ENCODE measurements around the gene FKBP1C.

Gene FKBP1C

DNA sequence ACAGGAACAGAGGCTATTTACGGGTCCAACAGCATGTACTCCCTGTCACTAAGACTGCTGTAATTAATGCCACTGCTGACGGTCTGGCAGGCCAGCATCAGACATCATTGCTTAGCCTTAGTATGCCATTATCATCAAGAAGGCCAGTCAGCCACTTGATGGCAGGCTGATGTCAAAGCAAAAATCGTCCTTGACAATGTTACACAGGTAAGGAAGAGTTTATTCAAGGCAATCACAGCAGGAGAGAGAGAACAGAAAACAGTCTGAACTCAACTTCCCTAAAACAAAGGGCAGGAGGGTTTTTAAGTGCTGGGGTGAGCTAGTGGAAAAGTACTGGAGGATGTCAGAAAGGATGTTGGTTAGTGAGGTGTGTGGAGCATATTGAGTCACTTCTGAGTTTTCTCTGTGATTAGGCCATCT lies 25.1 kb downstream of the FKBP1C start:
- Histone ChIP-seq H3K4me1 (ENCODE audit: low read length) (no peaks in the 10 kb centered on the region), H4K20me1 (ENCODE audit: insufficient read depth, low read length) (no peaks in the 10 kb centered on the region), H3K9ac (ENCODE audit: low read length) (no peak overlapping the region), H3K27ac (ENCODE audit: low read length) (no peak overlapping the region), H3F3A (ENCODE audit: insufficient read depth, low read length) (no peaks in the 10 kb centered on the region), H3K4me2 (ENCODE audit: low read depth, low read length) (no peak overlapping the region), H3K79me2 (ENCODE audit: low read length) (no peaks in the 10 kb centered on the region), H3K9me2 (replicated peaks; ENCODE audit: insufficient read depth, low read length) (no peaks in the 10 kb centered on the region), H3K9me3 (replicated peaks; ENCODE audit: insufficient read depth, low read length) (no peaks in the 10 kb centered on the region), H3K36me3 (replicated peaks; ENCODE audit: insufficient read depth, low read length) (no peaks in the 10 kb centered on the region), H3K27me3 (replicated peaks; ENCODE audit: insufficient read depth, low read length) (no peaks in the 10 kb centered on the region), H2AFZ (ENCODE audit: low read length) (no peak overlapping the region), H3K4me3 (ENCODE audit: low read length) (no peak overlapping the region)
- DNase-seq = no peak
- no peak for TF ChIP-seq EZH2 (optimal IDR thresholded peaks at IDR 0.05; ENCODE audit: low read depth, low read length)

DNA sequence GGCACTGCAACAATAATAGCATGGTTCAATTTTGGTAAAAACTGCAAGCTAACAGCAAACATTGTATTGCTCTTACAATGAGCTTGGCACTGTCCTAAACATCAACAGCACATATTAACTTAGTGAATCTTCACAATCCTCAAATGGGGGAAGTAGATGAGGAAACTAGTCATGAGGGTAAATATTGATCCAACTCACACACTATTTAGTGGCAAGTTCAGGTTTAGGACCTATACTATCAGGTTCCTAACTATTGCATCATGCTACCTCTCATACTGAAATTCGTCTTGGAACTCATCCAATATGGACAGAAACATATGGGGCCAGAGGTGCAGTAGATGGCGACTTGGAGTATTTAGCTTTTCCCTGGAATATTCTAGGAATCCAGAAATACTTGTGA lies 34.2 kb downstream of the FKBP1C start:
- no peaks in the 10 kb centered on the region for H3K4me1 ChIP-seq (ENCODE audit: low read length)
- H3K4me2 ChIP-seq (ENCODE audit: low read depth, low read length) = no peak overlapping the region
- no peaks in the 10 kb centered on the region for H3K9me2 ChIP-seq (replicated peaks; ENCODE audit: insufficient read depth, low read length)
- H3K27me3 ChIP-seq (replicated peaks; ENCODE audit: insufficient read depth, low read length) = no peaks in the 10 kb centered on the region
- H3K79me2 ChIP-seq (ENCODE audit: low read length) = no peaks in the 10 kb centered on the region
- no peak for DNase-seq
- H3F3A ChIP-seq (ENCODE audit: insufficient read depth, low read length) = no peaks in the 10 kb centered on the region
- H3K9me3 ChIP-seq (replicated peaks; ENCODE audit: insufficient read depth, low read length) = no peaks in the 10 kb centered on the region
- no peak overlapping the region for H3K9ac ChIP-seq (ENCODE audit: low read length)
- H3K36me3 ChIP-seq (replicated peaks; ENCODE audit: insufficient read depth, low read length) = no peaks in the 10 kb centered on the region
- no peak for TF ChIP-seq EZH2 (optimal IDR thresholded peaks at IDR 0.05; ENCODE audit: low read depth, low read length)
- no peak for TF ChIP-seq EZH2phosphoT487 (IDR thresholded peaks at IDR 0.05; ENCODE audit: low read length)
- TF ChIP-seq, protein P1, sequence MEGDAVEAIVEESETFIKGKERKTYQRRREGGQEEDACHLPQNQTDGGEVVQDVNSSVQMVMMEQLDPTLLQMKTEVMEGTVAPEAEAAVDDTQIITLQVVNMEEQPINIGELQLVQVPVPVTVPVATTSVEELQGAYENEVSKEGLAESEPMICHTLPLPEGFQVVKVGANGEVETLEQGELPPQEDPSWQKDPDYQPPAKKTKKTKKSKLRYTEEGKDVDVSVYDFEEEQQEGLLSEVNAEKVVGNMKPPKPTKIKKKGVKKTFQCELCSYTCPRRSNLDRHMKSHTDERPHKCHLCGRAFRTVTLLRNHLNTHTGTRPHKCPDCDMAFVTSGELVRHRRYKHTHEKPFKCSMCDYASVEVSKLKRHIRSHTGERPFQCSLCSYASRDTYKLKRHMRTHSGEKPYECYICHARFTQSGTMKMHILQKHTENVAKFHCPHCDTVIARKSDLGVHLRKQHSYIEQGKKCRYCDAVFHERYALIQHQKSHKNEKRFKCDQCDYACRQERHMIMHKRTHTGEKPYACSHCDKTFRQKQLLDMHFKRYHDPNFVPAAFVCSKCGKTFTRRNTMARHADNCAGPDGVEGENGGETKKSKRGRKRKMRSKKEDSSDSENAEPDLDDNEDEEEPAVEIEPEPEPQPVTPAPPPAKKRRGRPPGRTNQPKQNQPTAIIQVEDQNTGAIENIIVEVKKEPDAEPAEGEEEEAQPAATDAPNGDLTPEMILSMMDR (IDR thresholded peaks at IDR 0.05; ENCODE audit: low read length) = no peak
- no peak overlapping the region for H3K4me3 ChIP-seq (ENCODE audit: low read length)
- H4K20me1 ChIP-seq (ENCODE audit: insufficient read depth, low read length) = no peaks in the 10 kb centered on the region
- no peak overlapping the region for H3K27ac ChIP-seq (ENCODE audit: low read length)
- no peak overlapping the region for H2AFZ ChIP-seq (ENCODE audit: low read length)

DNA sequence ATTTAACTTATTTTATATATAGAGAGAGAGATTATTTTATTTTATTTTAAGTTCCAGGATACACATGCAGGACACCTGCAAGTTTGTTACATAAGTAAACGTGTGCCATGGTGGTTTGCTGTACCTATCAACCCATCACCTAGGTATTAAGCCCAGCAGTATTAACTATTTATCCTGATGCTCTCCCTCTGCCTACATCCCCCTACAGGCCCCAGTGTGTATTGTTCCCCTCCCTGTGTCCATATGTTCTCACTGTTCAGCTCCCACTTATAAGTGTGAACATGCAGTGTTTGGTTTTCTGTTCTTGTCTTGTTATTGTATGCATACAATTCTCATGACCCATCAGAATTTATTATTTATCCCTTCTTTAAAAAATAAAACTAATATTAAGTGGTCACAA lies 34.6 kb downstream of the FKBP1C start:
- Histone ChIP-seq H3K27ac (ENCODE audit: low read length) (no peak overlapping the region), H2AFZ (ENCODE audit: low read length) (no peak overlapping the region), H3K79me2 (ENCODE audit: low read length) (no peaks in the 10 kb centered on the region), H4K20me1 (ENCODE audit: insufficient read depth, low read length) (no peaks in the 10 kb centered on the region), H3K9me2 (replicated peaks; ENCODE audit: insufficient read depth, low read length) (no peaks in the 10 kb centered on the region), H3K9me3 (replicated peaks; ENCODE audit: insufficient read depth, low read length) (no peaks in the 10 kb centered on the region), H3F3A (ENCODE audit: insufficient read depth, low read length) (no peaks in the 10 kb centered on the region), H3K4me1 (ENCODE audit: low read length) (no peaks in the 10 kb centered on the region), H3K4me2 (ENCODE audit: low read depth, low read length) (no peak overlapping the region), H3K27me3 (replicated peaks; ENCODE audit: insufficient read depth, low read length) (no peaks in the 10 kb centered on the region), H3K36me3 (replicated peaks; ENCODE audit: insufficient read depth, low read length) (no peaks in the 10 kb centered on the region), H3K9ac (ENCODE audit: low read length) (no peak overlapping the region), H3K4me3 (ENCODE audit: low read length) (no peak overlapping the region)
- TF ChIP-seq EZH2 (optimal IDR thresholded peaks at IDR 0.05; ENCODE audit: low read depth, low read length) = no peak
- no peak for TF ChIP-seq EZH2phosphoT487 (IDR thresholded peaks at IDR 0.05; ENCODE audit: low read length)
- TF ChIP-seq, protein P1 (IDR thresholded peaks at IDR 0.05; ENCODE audit: low read length) = no peak
- DNase-seq = no peak

DNA sequence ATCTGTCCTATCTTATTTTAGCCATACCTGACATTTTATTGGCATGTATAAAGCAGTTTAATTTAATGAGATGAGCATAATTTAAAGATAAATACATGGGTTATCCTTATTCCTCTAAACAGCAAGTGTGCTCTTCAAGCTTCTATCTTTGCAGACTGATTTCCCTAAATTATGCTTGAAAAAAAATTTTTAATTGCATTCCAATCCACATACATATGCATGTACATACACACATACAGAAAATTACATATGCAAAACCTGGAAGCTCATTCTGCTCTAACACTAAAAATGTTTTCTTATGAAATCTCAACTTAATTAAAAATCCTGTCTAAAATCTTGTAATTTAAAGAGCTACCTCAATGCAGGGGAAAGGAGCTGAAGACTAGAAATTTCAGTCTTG lies 35.3 kb downstream of the FKBP1C start:
- H3K79me2 ChIP-seq (ENCODE audit: low read length) = no peaks in the 10 kb centered on the region
- H3K4me2 ChIP-seq (ENCODE audit: low read depth, low read length) = no peak overlapping the region
- no peak overlapping the region for H3K9ac ChIP-seq (ENCODE audit: low read length)
- DNase-seq = no peak
- TF ChIP-seq EZH2phosphoT487 (IDR thresholded peaks at IDR 0.05; ENCODE audit: low read length) = no peak
- TF ChIP-seq EZH2 (optimal IDR thresholded peaks at IDR 0.05; ENCODE audit: low read depth, low read length) = no peak
- TF ChIP-seq, protein P1 (IDR thresholded peaks at IDR 0.05; ENCODE audit: low read length) = no peak
- no peaks in the 10 kb centered on the region for H3K36me3 ChIP-seq (replicated peaks; ENCODE audit: insufficient read depth, low read length)
- no peaks in the 10 kb centered on the region for H3K9me3 ChIP-seq (replicated peaks; ENCODE audit: insufficient read depth, low read length)
- no peaks in the 10 kb centered on the region for H3K27me3 ChIP-seq (replicated peaks; ENCODE audit: insufficient read depth, low read length)
- no peaks in the 10 kb centered on the region for H3K9me2 ChIP-seq (replicated peaks; ENCODE audit: insufficient read depth, low read length)
- no peak overlapping the region for H3K27ac ChIP-seq (ENCODE audit: low read length)
- H2AFZ ChIP-seq (ENCODE audit: low read length) = no peak overlapping the region
- no peaks in the 10 kb centered on the region for H3F3A ChIP-seq (ENCODE audit: insufficient read depth, low read length)
- no peaks in the 10 kb centered on the region for H4K20me1 ChIP-seq (ENCODE audit: insufficient read depth, low read length)
- no peak overlapping the region for H3K4me3 ChIP-seq (ENCODE audit: low read length)
- no peaks in the 10 kb centered on the region for H3K4me1 ChIP-seq (ENCODE audit: low read length)

All from MM.1S (cell line).